Measurements from ENCODE around the gene NOP9.
A peak's percentile ranks its signal among the peaks of the same experiment; 100 is the strongest.

Gene NOP9

DNA sequence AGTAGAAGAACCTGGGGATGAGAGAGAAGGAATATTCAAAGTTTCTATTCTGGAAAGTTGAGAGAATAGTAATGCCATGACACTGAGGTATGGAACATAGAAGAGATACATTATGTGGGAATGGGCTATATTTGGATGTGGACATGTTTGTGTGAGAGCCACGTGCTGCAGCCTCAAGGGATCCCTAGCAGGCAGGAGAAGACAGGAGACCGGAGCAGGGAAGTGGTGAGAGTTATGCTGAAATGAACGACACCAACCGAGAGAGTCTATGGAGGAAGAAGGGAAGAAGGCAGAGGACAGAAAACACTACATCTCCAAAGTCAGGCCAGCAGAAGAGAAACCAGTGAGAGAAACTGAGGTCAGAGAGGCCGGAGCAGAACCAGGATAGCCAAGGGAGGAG is 50.1 kb downstream of the NOP9 start:
- no peak for ATAC-seq
- TF ChIP-seq TOX (CRISPR knock-in tag; IDR thresholded peaks at IDR 0.05; ENCODE audit: borderline replicate concordance) (no peak), ZNF565 (CRISPR knock-in tag; conservative IDR thresholded peaks at IDR 0.05; ENCODE audit: low read depth) (no peak), BACH2 (CRISPR knock-in tag; IDR thresholded peaks at IDR 0.05; ENCODE audit: borderline replicate concordance) (no peak), ISL1 (CRISPR knock-in tag; IDR thresholded peaks at IDR 0.05) (no peak), SNAI2 (CRISPR knock-in tag; IDR thresholded peaks at IDR 0.05) (no peak), PPARA (CRISPR knock-in tag; IDR thresholded peaks at IDR 0.05; ENCODE audit: borderline replicate concordance) (no peak), ZFP30 (CRISPR knock-in tag; IDR thresholded peaks at IDR 0.05) (no peak), ZC3H10 (CRISPR knock-in tag; IDR thresholded peaks at IDR 0.05) (no peak), RARB (CRISPR knock-in tag; IDR thresholded peaks at IDR 0.05) (no peak), TCF4 (CRISPR knock-in tag; IDR thresholded peaks at IDR 0.05; ENCODE audit: borderline replicate concordance) (no peak), ZFP3 (CRISPR knock-in tag; IDR thresholded peaks at IDR 0.05) (no peak), CSDC2 (CRISPR knock-in tag; IDR thresholded peaks at IDR 0.05) (no peak), OSR1 (CRISPR knock-in tag; IDR thresholded peaks at IDR 0.05) (no peak), ARNTL (CRISPR knock-in tag; IDR thresholded peaks at IDR 0.05; ENCODE audit: borderline replicate concordance, low read depth) (no peak)
- TF ChIP-seq, protein P1, sequence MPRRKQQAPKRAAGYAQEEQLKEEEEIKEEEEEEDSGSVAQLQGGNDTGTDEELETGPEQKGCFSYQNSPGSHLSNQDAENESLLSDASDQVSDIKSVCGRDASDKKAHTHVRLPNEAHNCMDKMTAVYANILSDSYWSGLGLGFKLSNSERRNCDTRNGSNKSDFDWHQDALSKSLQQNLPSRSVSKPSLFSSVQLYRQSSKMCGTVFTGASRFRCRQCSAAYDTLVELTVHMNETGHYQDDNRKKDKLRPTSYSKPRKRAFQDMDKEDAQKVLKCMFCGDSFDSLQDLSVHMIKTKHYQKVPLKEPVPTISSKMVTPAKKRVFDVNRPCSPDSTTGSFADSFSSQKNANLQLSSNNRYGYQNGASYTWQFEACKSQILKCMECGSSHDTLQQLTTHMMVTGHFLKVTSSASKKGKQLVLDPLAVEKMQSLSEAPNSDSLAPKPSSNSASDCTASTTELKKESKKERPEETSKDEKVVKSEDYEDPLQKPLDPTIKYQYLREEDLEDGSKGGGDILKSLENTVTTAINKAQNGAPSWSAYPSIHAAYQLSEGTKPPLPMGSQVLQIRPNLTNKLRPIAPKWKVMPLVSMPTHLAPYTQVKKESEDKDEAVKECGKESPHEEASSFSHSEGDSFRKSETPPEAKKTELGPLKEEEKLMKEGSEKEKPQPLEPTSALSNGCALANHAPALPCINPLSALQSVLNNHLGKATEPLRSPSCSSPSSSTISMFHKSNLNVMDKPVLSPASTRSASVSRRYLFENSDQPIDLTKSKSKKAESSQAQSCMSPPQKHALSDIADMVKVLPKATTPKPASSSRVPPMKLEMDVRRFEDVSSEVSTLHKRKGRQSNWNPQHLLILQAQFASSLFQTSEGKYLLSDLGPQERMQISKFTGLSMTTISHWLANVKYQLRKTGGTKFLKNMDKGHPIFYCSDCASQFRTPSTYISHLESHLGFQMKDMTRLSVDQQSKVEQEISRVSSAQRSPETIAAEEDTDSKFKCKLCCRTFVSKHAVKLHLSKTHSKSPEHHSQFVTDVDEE (CRISPR knock-in tag; IDR thresholded peaks at IDR 0.05) = no peak
- TF ChIP-seq, protein P2, sequence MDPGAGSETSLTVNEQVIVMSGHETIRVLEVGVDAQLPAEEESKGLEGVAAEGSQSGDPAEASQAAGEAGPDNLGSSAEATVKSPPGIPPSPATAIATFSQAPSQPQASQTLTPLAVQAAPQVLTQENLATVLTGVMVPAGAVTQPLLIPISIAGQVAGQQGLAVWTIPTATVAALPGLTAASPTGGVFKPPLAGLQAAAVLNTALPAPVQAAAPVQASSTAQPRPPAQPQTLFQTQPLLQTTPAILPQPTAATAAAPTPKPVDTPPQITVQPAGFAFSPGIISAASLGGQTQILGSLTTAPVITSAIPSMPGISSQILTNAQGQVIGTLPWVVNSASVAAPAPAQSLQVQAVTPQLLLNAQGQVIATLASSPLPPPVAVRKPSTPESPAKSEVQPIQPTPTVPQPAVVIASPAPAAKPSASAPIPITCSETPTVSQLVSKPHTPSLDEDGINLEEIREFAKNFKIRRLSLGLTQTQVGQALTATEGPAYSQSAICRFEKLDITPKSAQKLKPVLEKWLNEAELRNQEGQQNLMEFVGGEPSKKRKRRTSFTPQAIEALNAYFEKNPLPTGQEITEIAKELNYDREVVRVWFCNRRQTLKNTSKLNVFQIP (CRISPR knock-in tag; IDR thresholded peaks at IDR 0.05; ENCODE audit: borderline replicate concordance, low read depth) = no peak
- TF ChIP-seq, protein P3, sequence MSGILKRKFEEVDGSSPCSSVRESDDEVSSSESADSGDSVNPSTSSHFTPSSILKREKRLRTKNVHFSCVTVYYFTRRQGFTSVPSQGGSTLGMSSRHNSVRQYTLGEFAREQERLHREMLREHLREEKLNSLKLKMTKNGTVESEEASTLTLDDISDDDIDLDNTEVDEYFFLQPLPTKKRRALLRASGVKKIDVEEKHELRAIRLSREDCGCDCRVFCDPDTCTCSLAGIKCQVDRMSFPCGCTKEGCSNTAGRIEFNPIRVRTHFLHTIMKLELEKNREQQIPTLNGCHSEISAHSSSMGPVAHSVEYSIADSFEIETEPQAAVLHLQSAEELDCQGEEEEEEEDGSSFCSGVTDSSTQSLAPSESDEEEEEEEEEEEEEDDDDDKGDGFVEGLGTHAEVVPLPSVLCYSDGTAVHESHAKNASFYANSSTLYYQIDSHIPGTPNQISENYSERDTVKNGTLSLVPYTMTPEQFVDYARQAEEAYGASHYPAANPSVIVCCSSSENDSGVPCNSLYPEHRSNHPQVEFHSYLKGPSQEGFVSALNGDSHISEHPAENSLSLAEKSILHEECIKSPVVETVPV (CRISPR knock-in tag; IDR thresholded peaks at IDR 0.05) = no peak
- TF ChIP-seq, protein P4, sequence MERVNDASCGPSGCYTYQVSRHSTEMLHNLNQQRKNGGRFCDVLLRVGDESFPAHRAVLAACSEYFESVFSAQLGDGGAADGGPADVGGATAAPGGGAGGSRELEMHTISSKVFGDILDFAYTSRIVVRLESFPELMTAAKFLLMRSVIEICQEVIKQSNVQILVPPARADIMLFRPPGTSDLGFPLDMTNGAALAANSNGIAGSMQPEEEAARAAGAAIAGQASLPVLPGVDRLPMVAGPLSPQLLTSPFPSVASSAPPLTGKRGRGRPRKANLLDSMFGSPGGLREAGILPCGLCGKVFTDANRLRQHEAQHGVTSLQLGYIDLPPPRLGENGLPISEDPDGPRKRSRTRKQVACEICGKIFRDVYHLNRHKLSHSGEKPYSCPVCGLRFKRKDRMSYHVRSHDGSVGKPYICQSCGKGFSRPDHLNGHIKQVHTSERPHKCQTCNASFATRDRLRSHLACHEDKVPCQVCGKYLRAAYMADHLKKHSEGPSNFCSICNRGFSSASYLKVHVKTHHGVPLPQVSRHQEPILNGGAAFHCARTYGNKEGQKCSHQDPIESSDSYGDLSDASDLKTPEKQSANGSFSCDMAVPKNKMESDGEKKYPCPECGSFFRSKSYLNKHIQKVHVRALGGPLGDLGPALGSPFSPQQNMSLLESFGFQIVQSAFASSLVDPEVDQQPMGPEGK (CRISPR knock-in tag; IDR thresholded peaks at IDR 0.05; ENCODE audit: borderline replicate concordance) = no peak
- TF ChIP-seq, protein P5, sequence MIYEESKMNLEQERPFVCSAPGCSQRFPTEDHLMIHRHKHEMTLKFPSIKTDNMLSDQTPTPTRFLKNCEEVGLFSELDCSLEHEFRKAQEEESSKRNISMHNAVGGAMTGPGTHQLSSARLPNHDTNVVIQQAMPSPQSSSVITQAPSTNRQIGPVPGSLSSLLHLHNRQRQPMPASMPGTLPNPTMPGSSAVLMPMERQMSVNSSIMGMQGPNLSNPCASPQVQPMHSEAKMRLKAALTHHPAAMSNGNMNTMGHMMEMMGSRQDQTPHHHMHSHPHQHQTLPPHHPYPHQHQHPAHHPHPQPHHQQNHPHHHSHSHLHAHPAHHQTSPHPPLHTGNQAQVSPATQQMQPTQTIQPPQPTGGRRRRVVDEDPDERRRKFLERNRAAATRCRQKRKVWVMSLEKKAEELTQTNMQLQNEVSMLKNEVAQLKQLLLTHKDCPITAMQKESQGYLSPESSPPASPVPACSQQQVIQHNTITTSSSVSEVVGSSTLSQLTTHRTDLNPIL (CRISPR knock-in tag; IDR thresholded peaks at IDR 0.05; ENCODE audit: low read depth) = no peak

DNA sequence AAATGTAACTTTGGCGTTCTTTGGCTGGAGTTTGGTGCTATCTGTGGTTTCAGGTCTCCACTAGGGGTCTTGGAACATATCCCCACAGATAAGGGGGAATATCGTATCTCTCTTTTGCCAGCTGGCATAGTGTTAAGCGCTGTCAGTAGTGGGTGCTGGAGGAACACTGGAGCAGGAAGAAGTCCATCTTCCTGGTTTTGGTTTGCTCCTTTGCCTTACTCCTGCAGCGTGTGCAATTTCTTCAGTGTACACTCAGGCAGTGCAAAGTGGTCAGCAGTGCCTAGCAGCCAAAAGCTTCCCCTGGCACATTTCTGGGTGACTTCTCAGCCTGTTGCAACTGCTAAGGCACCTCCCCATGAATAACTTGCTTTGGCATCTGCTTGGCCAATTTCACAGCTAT is 51.9 kb downstream of the NOP9 start:
- ATAC-seq = peak; percentile 84
- no peak for TF ChIP-seq SNAI2 (CRISPR knock-in tag; IDR thresholded peaks at IDR 0.05)
- TF ChIP-seq, protein P3 (CRISPR knock-in tag; IDR thresholded peaks at IDR 0.05) = no peak
- TF ChIP-seq OSR1 (CRISPR knock-in tag; IDR thresholded peaks at IDR 0.05) = no peak
- no peak for TF ChIP-seq TOX (CRISPR knock-in tag; IDR thresholded peaks at IDR 0.05; ENCODE audit: borderline replicate concordance)
- no peak for TF ChIP-seq ZNF8 (CRISPR knock-in tag; IDR thresholded peaks at IDR 0.05)
- TF ChIP-seq, protein P4 (CRISPR knock-in tag; IDR thresholded peaks at IDR 0.05; ENCODE audit: borderline replicate concordance) = no peak
- no peak for TF ChIP-seq BACH2 (CRISPR knock-in tag; IDR thresholded peaks at IDR 0.05; ENCODE audit: borderline replicate concordance)
- TF ChIP-seq ARNTL (CRISPR knock-in tag; IDR thresholded peaks at IDR 0.05; ENCODE audit: borderline replicate concordance, low read depth) = no peak
- no peak for TF ChIP-seq ISL1 (CRISPR knock-in tag; IDR thresholded peaks at IDR 0.05)
- no peak for TF ChIP-seq ZFP30 (CRISPR knock-in tag; IDR thresholded peaks at IDR 0.05)
- TF ChIP-seq, protein P5 (CRISPR knock-in tag; IDR thresholded peaks at IDR 0.05; ENCODE audit: low read depth) = no peak
- no peak for TF ChIP-seq ESRRG (CRISPR knock-in tag; IDR thresholded peaks at IDR 0.05)
- TF ChIP-seq, protein P2 (CRISPR knock-in tag; IDR thresholded peaks at IDR 0.05; ENCODE audit: borderline replicate concordance, low read depth) = no peak

Data from SK-N-SH treated with all-trans-retinoic acid at 6 μM for 48 hours (cell line).